GM18526 (cell line): Measurements from ENCODE around the gene SRRM3.

Experiments used
- POLR2A ChIP-seq: IDR thresholded peaks from 3 replicates; pipeline ENCODE4 v1.6.1; 2011; ENCODE audit not compliant: insufficient read length; ENCODE audit errors: extremely low read depth

The SRRM3 gene

DNA sequence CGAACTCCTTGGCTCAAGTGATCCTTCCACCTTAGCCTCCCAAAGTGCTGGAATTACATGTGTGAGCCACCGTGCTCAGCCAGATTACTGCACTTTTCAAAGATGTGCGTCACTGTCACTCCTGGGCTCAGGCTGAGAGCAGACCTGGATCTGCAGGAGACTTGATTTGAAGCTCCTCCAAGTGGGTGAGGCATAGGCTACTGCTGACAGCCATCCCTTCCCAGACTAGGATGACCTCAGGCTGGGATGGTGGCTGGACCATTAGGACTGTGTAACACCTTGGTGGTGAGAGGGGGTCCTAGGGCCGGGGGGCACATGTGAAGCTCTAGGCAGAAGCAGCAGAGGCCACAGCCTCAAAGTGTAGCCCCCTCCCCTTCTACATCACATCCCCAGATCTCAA is 8.2 kb upstream of the SRRM3 start:
- no peak for TF ChIP-seq POLR2A

DNA sequence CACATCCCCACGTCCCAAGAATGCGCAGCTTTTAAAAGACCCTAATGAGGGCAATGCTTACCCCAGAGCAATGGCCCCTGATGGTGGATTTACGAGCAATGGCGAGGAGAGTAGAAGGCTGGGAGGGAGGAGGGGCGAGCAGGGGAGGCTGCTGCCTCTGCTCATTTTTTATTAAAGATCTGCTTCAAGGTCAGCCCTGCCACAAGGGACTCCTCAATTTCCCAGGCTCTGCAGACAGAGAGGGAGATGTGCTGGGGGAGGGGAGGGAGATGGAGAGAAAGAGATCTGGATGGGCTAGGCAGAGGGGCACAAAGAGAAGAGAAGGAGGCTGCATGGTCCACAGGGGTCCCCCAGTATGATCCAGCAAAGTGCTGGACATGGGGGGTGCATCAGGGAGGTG is 7.8 kb upstream of the SRRM3 start:
- TF ChIP-seq POLR2A = no peak

DNA sequence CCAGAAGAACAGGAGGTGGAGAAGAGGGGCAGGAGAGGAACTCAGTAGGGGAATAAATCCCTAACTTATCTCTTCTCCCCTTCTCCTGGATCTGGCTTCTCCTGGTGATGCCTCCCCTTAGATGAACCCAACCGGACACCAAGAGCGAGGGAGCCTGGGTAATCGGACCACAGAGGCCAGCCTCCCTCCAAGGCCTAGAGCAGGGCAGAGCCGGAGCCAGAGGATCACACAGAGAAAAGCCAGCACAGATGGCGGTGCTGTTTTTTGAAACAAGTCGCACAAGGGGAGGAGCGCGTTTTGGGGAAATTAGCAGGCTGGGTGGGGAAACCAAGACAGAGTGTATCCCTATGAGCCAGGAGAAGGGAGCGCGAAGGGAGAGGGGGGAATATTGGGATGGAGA is 4.9 kb upstream of the SRRM3 start:
- TF ChIP-seq POLR2A = no peak

DNA sequence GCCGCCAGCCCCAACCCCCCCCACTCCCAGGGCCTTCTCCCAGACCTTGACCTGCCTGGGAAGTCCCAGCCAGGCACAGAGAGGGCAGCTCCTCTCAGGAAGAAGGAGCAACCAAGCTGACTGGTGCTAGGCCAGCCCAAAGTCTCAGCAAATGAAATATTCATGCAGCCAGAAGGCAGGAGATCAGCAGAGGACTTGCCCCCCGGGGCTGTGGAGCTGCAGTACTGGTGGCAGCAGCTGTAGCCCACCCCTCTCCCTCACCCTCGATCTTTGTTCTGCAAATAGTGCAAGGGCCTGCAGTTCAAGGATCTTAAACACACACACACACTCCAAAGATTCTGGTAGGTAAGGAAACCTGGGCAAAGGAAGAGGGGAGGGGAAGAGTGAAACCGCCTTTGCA is 3.5 kb upstream of the SRRM3 start:
- no peak for TF ChIP-seq POLR2A

DNA sequence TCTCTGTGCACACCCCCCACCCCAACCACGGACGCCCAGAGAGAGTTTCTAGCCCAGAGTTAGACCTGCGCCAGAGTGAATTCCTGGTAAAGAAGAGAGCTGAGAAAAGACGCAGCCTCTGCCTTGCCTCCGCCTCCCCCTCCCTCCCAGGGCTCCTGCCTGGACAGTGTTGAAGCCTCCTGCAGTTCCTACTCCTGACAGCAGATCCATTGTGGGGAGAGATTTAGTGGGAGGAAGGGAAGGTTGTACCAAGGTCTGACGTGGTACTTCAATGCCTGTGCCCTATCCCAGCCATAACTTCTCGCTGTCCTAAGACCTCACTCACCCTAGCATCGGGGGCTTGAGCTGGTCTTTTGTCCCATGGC is 952 bp downstream of the SRRM3 start:
- TF ChIP-seq POLR2A = no peak

DNA sequence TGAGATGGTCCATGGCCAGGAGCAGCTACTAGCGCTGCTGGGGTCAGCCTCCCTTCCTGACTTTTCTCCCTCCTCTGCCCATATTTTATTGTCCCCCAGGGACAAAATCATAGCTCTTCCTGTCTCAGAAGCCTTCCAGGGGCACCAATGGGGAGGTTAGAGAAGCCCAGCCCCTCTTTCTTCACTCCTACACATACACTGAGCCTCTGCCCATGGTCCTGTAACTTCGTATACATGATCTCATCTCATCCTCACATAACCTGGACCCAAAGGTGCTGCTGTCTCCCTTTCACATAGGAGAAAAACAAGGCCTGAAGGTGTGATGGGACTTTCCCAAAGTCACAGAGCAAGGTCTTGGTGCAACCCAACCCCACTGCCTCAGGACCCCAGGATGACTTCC is 2.5 kb downstream of the SRRM3 start:
- TF ChIP-seq POLR2A = no peak

DNA sequence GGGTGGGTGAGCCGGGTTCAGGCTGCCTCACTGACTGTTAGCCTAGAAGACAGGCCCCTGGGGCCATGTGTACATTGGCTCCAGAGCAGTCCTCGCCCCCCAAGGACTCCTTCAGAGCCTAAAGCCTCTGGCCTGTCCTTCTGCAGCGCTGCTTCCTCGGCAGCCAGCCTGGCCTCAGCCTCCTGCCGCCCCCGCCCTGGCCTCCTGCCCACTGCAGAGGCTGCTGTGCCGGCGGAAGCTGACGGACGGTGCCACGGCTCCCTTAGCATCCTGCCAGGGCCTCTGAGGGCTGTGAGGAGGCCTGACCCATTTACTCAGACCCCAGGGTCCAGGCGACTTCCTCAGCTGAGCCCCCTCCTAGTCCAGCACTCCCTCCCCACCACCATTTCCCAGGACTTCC is 4.9 kb downstream of the SRRM3 start:
- no peak for TF ChIP-seq POLR2A

DNA sequence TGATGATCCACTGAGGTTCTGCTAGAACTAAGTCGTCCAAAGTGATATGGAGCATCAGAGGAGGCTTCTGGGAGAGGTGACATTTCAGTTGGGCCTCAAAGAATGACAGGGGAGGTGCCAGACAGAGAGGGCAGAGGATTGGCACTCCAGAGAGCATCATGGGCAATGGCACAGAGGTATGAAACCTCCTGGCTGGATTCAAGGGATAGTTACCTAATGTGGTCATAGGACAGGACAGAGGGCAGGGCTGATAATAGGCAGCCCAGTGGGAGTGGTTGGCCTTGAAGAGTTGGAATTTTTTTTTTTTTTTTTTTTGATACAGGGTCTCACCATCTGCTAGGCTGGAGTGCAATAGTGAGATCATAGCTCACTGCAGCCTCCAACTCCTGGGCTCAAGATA is 7.6 kb downstream of the SRRM3 start:
- no peak for TF ChIP-seq POLR2A

DNA sequence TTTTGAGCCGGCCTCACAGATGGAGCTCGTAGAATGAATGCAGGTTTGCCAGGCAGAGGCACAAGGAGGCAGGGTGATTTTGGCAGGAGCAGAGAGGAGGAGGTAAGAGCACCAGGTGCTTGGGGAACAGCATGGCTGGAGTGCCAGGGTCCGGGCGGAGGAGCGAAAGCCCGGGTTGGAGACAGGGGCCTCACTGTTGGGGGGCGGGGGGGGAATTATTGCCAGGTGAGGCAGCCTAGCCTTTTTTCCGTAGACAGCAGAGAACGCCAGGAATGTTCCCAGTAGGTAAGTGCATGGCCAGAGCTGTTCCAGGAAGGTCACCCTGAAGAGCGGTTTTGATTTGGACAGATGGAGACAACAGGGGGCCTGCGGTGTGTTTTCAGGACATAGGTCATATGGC is 9.5 kb downstream of the SRRM3 start:
- no peak for TF ChIP-seq POLR2A

DNA sequence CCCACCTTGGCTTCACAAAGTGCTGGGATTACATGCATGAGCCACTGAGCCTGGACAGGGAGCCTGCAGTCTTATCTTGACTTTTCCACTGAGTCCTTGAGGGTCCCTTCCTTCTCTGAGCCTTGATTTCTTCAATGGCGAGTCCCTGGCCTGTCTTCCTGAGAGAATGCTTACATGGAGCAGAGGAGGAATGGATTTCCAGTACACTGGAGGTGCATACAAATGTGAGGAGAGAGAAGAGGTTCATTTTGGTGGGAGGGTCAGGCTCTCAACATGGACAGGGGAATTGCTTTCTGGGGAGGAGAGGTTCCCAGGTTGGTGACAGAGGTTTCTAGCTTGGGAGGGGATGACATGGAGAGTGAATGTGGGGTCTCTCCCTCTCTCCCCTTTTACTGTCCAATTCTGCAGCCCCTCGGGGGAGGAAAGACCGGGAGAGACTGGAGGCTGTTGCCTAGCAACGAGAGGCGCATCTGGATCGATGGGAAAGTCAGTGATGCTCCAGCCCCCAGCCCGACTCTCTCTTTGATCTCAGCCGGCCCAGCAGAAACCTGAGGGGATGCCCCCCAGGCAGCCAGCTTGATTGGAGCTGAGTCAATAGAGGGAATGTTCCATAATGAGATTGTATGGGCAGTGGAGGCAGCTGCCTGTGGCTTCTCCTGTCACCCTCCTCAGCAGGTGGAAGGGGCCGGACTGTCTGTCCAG is 14.8 kb downstream of the SRRM3 start:
- TF ChIP-seq POLR2A = no peak

DNA sequence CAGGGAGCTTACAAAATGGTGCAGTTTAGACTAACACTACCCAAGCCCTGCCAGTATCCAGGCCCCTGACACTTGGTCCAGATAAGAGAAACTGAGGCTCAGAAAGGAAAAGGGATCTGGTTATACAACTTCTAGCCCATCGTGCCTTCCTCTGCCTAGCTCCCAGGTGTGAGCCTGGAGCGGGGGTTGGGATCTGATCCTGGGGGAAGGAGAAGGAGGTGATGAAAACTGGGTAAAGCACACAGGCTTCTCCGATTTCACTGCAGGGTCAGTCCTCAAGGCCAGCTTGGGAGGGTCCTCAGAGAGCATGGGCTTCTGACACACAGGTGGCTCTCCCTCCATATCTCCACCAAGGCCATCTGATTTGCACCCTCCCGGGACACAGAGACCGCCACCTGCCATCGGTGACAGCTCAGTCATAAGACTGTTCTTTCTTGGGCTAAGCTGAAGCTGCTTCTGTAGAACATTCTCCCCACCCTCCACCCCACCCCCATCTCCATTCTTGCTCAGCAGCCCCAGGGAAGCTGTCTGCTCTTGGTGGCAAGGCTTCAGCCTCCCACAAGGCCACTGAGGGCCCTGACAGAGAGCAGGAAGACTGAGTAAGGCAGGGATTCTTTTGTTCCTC is 16.4 kb downstream of the SRRM3 start:
- TF ChIP-seq POLR2A = no peak

DNA sequence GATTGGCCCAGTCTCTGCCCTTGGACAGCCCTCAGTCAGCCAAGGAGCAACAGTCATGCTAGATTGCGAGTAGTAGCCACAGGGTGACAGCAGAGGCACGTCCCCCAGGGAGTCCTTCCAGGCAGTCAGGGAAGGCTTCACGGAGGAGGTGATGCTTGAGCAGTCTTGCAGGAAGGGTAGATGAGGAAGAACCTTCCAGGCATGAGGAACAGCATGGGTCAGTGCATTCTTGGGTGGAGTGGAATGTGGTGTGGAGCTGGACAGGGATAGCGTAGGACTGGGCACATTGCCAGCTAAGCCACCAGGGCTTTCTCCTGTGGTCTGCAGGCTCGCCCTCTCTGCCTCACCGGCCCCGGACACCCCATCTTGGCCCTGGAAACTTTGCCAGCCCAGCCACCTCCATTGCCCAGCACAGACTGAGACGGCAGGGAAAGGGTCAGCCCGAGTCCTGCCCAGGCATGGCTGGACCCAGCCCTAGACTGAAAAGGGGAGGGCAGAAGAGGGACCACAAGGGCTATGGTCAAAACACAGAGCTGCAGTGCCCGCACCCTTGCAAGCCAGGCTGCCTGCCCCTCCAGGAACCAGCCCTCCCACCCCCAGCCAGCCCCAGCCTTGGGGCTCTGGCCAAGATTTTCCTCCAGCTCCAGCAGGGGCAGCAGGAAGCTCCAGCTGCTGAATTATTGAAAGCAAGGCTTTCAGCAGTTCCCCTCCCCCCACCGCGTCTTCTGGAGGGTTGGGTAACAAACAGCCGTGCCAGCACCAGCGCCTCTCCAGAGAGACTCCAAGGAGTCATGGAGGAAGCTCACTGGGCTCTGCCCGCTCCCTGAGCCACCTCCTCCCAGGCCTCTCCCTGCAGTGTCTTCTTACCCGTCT is 18.7 kb downstream of the SRRM3 start:
- no peak for TF ChIP-seq POLR2A

DNA sequence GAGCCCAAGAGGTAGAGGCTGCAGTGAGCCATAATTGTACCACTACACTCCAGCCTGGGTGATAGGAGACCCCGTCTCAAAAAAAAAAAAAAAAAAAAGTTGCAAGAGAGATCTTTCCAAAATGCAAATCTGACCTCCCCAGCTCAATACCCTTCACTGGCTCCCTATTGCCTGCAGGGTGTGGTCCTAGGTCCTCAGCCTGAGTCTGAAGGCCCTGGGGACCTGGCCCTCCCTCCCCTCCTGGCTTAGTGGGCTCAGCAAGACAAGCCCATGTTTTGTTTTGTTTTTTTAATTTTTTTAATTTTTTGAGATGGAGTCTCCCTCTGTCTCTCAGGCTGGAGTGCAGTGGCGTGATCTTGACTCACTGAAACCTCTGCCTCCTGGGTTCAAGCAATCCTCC is 20.6 kb downstream of the SRRM3 start:
- no peak for TF ChIP-seq POLR2A

DNA sequence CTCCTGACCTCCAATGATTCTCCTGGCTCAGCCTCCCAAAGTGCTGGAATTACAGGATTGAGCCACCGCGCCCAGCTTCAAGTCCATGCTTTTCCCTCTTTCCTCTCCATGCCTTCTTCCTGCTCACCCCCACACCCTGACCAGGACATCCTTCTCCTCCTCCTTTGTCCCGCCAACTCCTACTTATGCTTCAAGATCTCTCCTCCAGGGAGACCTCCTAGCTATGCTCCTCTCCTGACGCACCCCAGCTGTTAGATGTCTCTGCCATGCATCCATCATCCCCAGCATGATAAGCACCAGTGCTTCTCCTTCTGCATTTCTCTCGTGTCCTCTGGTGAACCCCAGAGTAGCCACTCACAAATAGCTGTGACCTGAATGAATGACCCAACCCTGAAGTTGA is 21.1 kb downstream of the SRRM3 start:
- TF ChIP-seq POLR2A = no peak

DNA sequence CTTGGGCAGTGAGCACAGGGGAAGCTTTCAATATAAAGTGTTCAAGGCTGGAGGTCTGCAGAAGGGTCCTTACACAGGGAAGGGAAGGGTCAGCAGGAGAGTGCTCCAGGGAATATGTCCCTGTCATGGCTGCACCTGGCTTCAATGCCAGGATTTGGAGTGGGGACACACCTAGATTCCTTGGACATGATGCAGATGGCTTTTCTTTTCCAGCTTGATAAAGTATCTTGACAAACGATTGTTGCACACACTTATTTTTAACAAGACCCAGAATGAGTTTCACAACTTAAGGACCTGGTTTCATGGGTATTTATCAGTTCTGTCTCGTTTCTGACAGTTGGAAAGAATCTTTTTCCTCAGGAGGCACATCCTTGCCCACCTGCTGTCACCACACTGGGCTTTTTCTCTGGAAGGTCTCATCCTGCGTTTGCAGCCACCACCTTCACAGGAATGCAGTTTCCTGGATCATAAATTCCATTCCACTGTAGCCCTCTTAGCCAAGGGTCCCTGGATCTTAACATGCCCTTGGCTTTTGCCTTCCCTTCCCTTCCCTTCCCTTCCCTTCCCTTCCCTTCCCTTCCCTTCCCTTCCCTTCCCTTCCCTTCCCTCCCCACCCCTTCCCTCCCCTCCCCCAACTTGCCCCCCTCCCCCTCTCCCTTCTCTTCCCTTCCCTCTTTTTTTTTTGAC is 21.7 kb downstream of the SRRM3 start:
- TF ChIP-seq POLR2A = no peak

DNA sequence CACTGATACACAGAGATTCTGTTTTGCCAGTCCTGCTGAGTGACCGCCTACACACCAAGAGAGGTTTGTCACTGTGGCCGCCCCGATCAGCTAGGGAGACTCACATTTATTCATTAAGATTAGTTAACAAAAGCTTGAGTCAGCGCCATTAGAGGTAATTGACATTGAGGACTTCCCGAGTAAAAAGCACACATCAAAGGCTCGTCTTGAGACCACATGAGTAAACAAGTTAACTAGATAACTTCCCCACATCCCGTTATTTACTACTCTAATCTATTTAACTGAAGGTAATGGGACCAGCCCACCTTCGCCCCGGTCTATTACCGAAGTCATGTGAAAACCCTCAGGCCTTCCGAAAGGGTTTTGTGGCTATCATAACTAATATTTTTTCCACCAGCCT is 23.0 kb downstream of the SRRM3 start:
- TF ChIP-seq POLR2A = no peak

DNA sequence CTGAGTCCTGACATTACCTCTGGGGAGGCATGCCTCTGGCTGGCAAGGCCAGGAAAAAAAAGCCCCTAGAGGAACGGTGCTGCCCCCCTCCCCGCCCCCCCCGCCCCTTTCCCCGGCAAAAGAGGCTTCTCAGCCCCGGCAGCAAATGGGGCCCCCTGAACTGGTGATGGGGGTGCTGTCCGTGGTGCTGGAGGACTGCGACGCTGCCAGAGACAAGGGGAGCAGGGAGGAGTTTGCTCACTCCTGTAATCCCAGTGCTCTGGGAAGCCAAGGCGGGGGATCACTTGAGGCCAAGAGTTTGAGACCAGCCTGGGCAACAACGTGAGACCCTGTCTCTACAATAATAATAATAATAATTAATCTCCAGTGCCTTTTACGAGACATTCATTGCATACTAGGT is 23.7 kb downstream of the SRRM3 start:
- no peak for TF ChIP-seq POLR2A
